Measurements from ENCODE around the gene PRRX2. TPM values are rescaled to one million over a fixed set of nuclear protein-coding genes. Genes with fewer than 3 reads are reported as not detected.

Gene PRRX2
- total and polyA plus RNA-seq, 9 of the 15 experiments (the other 6 are each of a cell fraction or from before 2014, with no cell fraction given): 0.21 TPM; not detected in 8

DNA sequence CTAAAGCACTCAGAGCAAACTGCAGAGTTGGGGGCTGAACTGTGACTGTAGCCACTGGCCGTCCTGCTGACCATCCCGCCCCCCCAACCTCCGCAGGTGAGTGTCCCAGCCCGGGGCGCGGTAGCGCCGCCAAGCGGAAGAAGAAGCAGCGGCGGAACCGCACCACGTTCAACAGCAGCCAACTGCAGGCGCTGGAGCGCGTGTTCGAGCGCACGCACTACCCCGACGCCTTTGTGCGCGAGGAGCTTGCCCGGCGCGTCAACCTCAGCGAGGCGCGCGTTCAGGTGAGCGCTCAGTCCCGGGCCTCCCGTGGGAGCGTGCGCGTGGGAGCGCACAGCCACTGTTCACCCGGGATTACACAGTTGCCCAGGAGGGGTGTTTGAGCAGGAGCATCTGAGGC lies 53.7 kb downstream of the PRRX2 start:
- peaks cover 7% of the 10 kb centered on the region; the same call in 1 of the 2 replicates for H4K20me1 ChIP-seq (replicated peaks; ENCODE audit: control insufficient read depth, insufficient read depth, low read length)
- CTCF ChIA-PET (ENCODE audit: low intra/inter-chr PET ratio): interaction anchor here (1.0 kb wide), 1 partner anchor 65 kb away, joined by 3 read pairs; no protein-coding TSS in a partner anchor
- H3K27me3 ChIP-seq (ENCODE audit: control insufficient read depth in 2 of 2, insufficient read depth in 2 of 2, low read length in 2 of 2): peaks cover 8 to 35% of the 10 kb centered on the region in 2 experiments
- H3K4me2 ChIP-seq (ENCODE audit: insufficient read depth, low read length): no peak overlapping the region
- in situ Hi-C loops (cut with MboI) (no loop called here), intact Hi-C loops (cut with micrococcal nuclease) (no loop called here)
- ATAC-seq (no peak), FAIRE-seq (no peak), DNase-seq (ENCODE audit: extremely low read depth in 1 of 4, low spot score in 3 of 4) (peak in 2 of 4 experiments; percentile 50 to 59)
- POLR2A ChIA-PET: interaction anchor here (0.6 kb wide), 1 partner anchor 1428 kb away, joined by 3 read pairs; no protein-coding TSS in a partner anchor
- BruUV-seq (replicated peaks): no TSS peak
- no peak overlapping the region for H3K9ac ChIP-seq (ENCODE audit: insufficient read depth in 1 of 2, low read depth in 2 of 2, low read length in 2 of 2)
- no peaks in the 10 kb centered on the region for H3K9me1 ChIP-seq (ENCODE audit: control insufficient read depth, insufficient read depth, low read length)
- H3K4me3 ChIP-seq: no peak overlapping the region
- H3K4me1 ChIP-seq (replicated peaks in 1 of 2; ENCODE audit: control insufficient read depth in 2 of 2, insufficient read depth in 2 of 2, low read length in 2 of 2): peaks cover 4 to 38% of the 10 kb centered on the region in 2 experiments; a peak in 4 of 5 replicates
- no peak overlapping the region for H3K27ac ChIP-seq (ENCODE audit: extremely low read depth, low read depth, low read length)
- H3K9me3 ChIP-seq (replicated peaks; ENCODE audit: control insufficient read depth, insufficient read depth, low read depth, low read length): no peaks in the 10 kb centered on the region
- H3K79me2 ChIP-seq (ENCODE audit: control insufficient read depth, insufficient read depth, low read length): no peaks in the 10 kb centered on the region
- no peak overlapping the region for H2AFZ ChIP-seq (ENCODE audit: low read depth, low read length)
- no peaks in the 10 kb centered on the region for H3K36me3 ChIP-seq (ENCODE audit: control insufficient read depth, insufficient read depth, low read length)
- 61% methylated on average over 38 of the region's 38 CpGs for WGBS (ENCODE audit: insufficient coverage, low coverage, missing lambda C conversion rate)
- TF ChIP-seq, protein P1, sequence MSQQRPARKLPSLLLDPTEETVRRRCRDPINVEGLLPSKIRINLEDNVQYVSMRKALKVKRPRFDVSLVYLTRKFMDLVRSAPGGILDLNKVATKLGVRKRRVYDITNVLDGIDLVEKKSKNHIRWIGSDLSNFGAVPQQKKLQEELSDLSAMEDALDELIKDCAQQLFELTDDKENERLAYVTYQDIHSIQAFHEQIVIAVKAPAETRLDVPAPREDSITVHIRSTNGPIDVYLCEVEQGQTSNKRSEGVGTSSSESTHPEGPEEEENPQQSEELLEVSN (IDR thresholded peaks at IDR 0.05; ENCODE audit: borderline replicate concordance in 1 of 2, extremely low read depth in 1 of 2, insufficient read depth in 1 of 2, insufficient read length in 1 of 2, low read depth in 1 of 2, low read length in 1 of 2, poor library complexity in 1 of 2, severe bottlenecking in 1 of 2): peak in 1 of 2 experiments; percentile 64
- TF ChIP-seq, protein P2, sequence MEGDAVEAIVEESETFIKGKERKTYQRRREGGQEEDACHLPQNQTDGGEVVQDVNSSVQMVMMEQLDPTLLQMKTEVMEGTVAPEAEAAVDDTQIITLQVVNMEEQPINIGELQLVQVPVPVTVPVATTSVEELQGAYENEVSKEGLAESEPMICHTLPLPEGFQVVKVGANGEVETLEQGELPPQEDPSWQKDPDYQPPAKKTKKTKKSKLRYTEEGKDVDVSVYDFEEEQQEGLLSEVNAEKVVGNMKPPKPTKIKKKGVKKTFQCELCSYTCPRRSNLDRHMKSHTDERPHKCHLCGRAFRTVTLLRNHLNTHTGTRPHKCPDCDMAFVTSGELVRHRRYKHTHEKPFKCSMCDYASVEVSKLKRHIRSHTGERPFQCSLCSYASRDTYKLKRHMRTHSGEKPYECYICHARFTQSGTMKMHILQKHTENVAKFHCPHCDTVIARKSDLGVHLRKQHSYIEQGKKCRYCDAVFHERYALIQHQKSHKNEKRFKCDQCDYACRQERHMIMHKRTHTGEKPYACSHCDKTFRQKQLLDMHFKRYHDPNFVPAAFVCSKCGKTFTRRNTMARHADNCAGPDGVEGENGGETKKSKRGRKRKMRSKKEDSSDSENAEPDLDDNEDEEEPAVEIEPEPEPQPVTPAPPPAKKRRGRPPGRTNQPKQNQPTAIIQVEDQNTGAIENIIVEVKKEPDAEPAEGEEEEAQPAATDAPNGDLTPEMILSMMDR (IDR thresholded peaks at IDR 0.05 in 2 of 3, conservative IDR thresholded peaks at IDR 0.05 in 1 of 3; ENCODE audit: insufficient read depth in 2 of 3, low read depth in 1 of 3, low read length in 3 of 3): peak; percentile 22 to 64 (median 40); a peak in 5 of 6 replicates
- no peak for TF ChIP-seq NFE2 (IDR thresholded peaks at IDR 0.05; ENCODE audit: low read depth)
- TF ChIP-seq ZBTB1 (CRISPR knock-in tag; IDR thresholded peaks at IDR 0.05; ENCODE audit: borderline replicate concordance, low read depth): peak; percentile 65; the same call in 1 of the 2 replicates
- TF ChIP-seq, protein P3, sequence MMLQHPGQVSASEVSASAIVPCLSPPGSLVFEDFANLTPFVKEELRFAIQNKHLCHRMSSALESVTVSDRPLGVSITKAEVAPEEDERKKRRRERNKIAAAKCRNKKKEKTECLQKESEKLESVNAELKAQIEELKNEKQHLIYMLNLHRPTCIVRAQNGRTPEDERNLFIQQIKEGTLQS (IDR thresholded peaks at IDR 0.05): peak; percentile 58; the same call in 1 of the 2 replicates
- TF ChIP-seq, protein P3 (CRISPR knock-in tag; conservative IDR thresholded peaks at IDR 0.05): no peak
- TF ChIP-seq, protein P4, sequence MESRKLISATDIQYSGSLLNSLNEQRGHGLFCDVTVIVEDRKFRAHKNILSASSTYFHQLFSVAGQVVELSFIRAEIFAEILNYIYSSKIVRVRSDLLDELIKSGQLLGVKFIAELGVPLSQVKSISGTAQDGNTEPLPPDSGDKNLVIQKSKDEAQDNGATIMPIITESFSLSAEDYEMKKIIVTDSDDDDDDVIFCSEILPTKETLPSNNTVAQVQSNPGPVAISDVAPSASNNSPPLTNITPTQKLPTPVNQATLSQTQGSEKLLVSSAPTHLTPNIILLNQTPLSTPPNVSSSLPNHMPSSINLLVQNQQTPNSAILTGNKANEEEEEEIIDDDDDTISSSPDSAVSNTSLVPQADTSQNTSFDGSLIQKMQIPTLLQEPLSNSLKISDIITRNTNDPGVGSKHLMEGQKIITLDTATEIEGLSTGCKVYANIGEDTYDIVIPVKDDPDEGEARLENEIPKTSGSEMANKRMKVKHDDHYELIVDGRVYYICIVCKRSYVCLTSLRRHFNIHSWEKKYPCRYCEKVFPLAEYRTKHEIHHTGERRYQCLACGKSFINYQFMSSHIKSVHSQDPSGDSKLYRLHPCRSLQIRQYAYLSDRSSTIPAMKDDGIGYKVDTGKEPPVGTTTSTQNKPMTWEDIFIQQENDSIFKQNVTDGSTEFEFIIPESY (CRISPR knock-in tag; IDR thresholded peaks at IDR 0.05): peak; percentile 99
- TF ChIP-seq, protein P5, sequence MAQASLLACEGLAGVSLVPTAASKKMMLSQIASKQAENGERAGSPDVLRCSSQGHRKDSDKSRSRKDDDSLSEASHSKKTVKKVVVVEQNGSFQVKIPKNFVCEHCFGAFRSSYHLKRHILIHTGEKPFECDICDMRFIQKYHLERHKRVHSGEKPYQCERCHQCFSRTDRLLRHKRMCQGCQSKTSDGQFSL (CRISPR knock-in tag; IDR thresholded peaks at IDR 0.05): peak; percentile 75; the same call in 1 of the 2 replicates
- TF ChIP-seq, protein P5 (tag; IDR thresholded peaks at IDR 0.05): no peak

Measured in K562 (cell line).